NOMO-1 (cell line): ENCODE data around the gene PRDX1.
A peak's percentile ranks its signal among the peaks of the same experiment; 100 is the strongest.
"Not testable (repeated sequence)": the region's sequence is repeated elsewhere in the genome, so short reads cannot be mapped to it uniquely, and the experiment has no call there.

ENCODE experiments used
- DNase-seq, 2 experiments: peaks; one replicate each; lab custom pipeline; 2025; ENCODE audit not compliant: unreplicated experiment in 2 of 2; lab: John Stamatoyannopoulos, UW

Gene PRDX1

DNA sequence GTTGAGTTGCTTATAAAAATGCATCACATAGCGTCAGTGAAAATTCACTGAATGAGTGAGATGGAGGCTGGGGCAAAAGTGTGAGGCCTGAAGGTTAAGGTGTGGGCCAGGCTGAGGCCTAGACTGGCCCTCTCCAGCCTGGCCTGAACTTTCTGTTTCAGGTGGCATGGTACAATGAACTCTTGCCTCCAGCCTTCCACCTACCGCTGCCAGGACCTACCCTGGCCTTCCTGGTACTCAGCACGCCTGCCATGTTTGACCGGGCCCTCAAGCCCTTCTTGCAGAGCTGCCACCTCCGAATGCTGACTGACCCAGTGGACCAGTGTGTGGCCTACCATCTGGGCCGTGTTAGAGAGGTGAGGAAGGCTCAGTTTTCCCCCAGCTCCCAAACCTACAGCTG, 14.5 kb downstream of the PRDX1 start:
- DNase-seq, result no peak

DNA sequence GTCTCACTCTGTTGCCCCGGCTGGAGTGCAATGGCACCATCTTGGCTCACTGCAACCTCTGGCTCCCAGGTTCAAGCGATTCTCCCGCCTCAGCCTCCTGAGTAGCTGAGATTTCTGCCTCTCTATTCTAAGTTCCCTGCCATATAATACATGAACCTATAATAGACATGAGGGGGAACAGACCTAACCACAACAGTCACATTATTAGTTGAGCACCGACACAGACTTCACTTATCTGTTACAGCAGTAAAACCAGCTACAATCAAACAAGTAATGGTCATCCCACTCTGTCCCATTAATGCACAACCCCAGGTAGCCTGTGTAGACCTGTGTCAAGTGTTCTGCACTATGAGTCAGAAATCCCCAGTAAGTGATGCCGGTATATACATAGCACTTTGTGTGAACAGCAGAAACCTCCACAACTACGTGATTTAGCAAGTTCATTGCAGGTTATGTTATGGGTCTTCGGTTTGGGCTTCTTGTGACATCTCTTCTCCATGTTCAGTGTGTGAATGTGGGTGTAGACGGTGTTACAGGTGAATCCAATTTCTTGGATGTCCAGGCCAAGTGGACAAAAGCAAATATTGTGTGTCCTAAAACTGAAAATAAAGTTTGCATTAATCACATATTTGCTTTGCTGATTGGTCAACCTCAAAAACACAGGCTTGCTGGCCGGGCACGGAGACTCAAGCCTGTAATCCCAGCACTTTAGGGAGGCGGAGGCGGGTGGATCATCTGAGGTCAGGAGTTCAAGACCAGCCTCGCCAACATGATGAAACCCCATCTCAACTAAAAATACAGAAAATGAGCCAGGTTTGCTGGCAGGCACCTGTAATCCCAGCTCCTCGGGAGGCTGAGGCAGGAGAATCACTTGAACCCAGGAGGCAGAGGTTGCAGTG, 18.0 kb downstream of the PRDX1 start:
- no peak for DNase-seq

DNA sequence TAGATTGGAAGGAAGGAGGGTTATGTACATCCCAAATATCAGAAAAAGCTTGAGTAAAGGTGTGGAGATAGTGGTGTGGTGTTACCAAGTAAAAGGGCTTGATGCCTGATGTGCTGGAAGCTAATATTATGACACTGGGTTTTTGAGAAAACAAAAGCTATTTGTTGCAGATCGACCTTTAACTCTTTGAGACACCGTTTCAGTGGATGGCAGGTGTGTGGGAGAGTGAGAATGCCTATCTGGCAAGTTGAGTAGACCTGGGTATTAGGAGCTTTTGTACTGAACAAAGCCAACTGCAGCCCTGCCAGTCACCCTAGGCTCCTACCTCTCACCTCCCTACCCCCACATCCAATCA, 20.2 kb downstream of the PRDX1 start:
- DNase-seq, result no peak

- no peak for DNase-seq
Measured at GRCh38 chr1:45499415-45499769, 22.3 kb downstream of the PRDX1 start.

GRCh38 chr1:45498279-45498678, 23.4 kb downstream of the PRDX1 start:
- no peak for DNase-seq

GRCh38 chr1:45493116-45493697, 28.5 kb downstream of the PRDX1 start:
- peak; percentile 52 to 53 for DNase-seq

- DNase-seq, result no peak
Measured at GRCh38 chr1:45492691-45493090, 29.0 kb downstream of the PRDX1 start.

GRCh38 chr1:45491487-45492260, 30.0 kb downstream of the PRDX1 start:
- no peak for DNase-seq

DNA sequence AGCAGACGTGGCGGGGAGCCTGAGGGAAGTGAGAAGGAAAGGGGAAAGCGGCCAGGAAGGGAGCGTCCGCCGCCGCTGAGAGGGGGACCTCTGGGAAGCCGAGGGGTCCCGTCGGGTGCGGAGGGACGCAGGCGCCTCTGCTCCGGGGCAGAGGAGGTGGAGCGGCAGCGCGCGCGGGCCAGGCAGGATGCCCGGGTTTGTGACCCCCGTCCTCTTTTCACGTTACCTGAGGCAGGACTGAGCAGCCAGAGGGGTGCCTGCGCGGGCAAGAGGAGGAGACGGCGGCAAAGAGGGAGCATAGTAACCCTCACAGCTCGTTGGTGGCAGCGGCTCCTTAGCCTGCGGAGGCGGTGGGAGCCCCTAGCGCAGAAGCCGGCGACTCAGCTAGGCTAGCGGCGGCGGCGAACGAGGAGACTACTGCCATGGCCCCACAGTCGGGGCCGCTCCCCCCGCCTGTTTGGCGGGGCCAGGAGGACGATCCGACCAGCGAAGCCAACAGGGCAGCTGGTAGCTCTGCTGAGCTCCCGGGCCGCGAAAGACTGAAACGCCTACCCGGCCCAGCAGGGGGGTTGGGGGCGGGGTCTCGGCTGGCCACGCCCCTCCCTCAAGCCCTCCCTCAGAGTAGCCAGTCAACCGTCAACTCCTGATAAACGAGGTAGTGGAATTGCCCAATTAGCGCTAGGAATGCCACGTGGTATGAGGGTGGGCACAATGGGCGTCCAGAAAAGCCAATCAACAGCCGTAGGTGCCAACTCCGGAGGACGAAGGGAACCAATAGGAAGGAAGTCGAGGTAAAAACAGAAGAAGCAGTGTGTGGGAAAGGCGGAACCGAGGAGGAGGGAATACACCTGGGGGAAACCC, 30.8 kb downstream of the PRDX1 start, which contains the start of gene TESK2:
TSS of gene TESK2 (minus strand) at position 538 of the 861 bp plus-strand sequence. CDS start 33,378 bp downstream, outside the sequence.
- peak; percentile 99 to 100 for DNase-seq

DNA sequence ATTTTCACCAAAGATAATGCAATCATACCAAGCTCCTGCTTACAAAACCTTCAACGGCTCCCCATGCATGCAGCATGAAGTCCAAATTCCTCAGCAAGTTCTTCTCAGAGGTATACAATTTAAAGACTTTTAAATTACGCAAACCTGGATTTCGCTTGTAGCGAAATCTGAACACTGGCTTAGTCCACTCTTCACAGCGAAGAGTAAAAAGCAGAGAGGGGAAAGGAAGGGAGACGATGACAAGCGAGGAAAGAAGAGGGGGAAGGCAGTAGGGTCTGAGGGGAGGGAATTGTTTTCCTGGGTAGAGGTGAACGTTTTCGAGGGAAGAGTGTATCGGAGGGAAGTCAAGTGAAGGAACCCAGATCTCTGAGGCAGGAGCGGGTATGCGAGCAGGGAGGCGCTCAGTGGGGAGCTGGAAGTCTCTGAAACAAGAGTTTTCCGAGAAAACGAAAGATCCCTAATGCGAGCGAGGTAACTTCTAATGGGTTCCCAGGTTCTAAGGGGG, 31.5 kb downstream of the PRDX1 start:
- peak; percentile 36 to 51 for DNase-seq

DNA sequence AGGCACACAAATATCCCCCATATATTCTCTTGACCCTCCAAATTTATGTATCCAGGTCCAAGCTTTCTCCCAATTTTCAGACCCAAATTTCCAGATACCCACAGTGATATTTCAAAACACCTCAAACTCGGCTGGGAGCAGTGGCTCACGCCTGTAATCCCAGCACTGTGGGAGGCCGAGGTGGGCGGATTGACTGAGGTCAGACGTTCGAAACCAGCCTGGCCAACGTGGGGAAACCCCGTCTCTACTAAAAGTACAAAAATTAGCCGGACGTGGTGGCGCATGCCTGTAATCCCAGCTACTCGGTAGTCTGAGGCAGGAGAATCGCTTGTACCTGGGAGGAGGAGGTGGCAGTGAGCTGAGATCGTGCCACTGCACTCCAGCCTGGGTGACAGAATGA, 32.3 kb downstream of the PRDX1 start:
- not testable (repeated sequence) for DNase-seq

- no peak for DNase-seq
Measured at GRCh38 chr1:45488666-45489377, 32.9 kb downstream of the PRDX1 start.

- no peak for DNase-seq
Measured at GRCh38 chr1:45485949-45486348, 35.7 kb downstream of the PRDX1 start.

DNA sequence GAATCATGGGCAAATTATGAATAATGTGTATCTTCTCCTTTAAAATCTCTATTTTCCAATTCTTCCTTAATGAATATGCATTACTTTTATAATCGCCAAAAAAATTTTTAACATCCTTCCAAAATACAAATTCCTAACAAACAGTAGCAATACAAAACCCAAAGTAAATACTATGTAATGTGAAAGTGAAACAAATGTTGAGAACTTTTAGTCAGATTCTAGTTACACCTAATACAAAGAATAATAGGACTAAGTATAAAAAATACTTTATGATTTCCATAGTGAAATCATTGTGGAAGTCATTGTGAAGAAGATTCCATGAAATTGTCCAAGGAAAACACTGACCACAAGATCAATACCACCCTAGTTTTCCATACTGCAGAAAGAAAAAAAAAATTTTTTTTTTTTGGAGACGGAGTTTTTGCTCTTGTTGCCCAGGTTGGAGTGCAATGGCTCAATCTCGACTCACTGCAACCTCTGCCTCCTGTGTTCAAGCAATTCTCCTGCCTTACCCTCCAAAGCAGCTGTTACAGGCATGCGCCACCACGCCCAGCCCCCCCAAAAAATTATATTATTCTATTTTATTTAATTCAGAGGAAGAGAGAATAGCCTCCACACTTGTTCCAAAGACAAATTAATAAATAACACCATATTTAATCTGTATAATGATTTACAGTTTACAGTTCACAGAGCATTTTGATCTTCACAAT, 42.5 kb downstream of the PRDX1 start:
- DNase-seq, result no peak

GRCh38 chr1:45478121-45478814, 43.4 kb downstream of the PRDX1 start:
- no peak for DNase-seq

GRCh38 chr1:45477646-45478045, 44.0 kb downstream of the PRDX1 start:
- no peak for DNase-seq

DNA sequence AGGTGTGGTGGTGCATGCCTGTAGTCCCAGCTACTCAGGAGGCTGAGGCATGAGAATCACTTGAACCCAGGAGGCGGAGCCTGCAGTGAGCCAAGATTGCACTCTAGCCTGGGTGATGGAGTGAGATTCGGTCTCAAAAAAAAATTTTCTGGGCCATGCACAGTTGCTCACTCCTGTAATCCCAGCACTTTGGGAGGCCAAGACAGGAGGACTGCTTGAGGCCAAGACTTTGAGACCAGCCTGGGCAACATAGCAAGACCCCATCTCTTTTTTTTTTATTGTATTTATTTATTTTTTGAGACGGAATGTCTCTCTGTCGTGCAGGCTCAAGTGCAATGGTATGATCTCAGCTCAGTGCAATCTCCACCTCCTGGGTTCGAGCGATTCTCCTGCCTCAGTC, 47.5 kb downstream of the PRDX1 start:
- DNase-seq, result not testable (repeated sequence)

DNA sequence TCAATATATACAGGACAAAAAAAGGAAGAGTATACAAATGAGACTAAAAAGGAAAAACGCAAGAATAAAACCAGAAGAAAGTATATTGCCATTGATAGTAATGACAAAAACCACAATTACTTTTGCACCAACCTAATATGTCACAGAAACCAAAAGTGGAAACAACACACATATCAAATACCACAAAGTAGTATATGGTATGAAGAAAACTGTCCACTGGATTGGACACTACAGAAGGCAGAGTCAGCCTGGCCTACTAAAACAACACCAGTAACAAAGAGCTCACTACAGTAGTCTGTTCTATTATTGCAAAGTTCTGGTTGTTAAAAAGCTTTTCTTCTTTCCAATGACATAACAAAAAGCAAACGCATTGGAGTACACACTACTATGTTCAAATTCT, 48.4 kb downstream of the PRDX1 start:
- no peak for DNase-seq
